H1 (cell line): Measurements from ENCODE around the gene TMEM156. TPM values are rescaled to one million over a fixed set of nuclear protein-coding genes. Genes with fewer than 3 reads are reported as not detected.

ENCODE experiments used
- NANOG ChIP-seq: IDR thresholded peaks from 2 replicates; pipeline ENCODE4 v1.6.1; 2011; ENCODE audit warnings: low read length, low read depth, mild to moderate bottlenecking, inconsistent platforms; ENCODE audit not compliant: insufficient read depth, poor library complexity, severe bottlenecking
- RNF2 ChIP-seq: fragments of 200-900, 300-1000 bp; sonication (generic); IDR thresholded peaks from 2 replicates; pipeline ENCODE4 v1.7.1; 2016; ENCODE audit warnings: borderline replicate concordance, low read depth, mild to moderate bottlenecking, antibody characterized with exemption, low read length; ENCODE audit not compliant: poor library complexity, severe bottlenecking; ENCODE audit errors: missing control alignments
- SRF ChIP-seq: IDR thresholded peaks from 2 replicates; pipeline ENCODE4 v1.6.1; 2011; ENCODE audit warnings: mild to moderate bottlenecking, low read depth, low read length, moderate library complexity
- ZNF274 ChIP-seq: IDR thresholded peaks from 2 replicates; pipeline ENCODE4 v1.7.0; 2012; ENCODE audit warnings: low read length, borderline replicate concordance; ENCODE audit errors: extremely low read depth
- polyA plus RNA-seq, 7 experiments: library from polyadenylated mRNA; depleted of rRNA in 3 of 7; stranded (reverse) in 5 of 7; unstranded in 2 of 7; fragments of >200 nt in 5 of 7; fragments of 200-250 nt in 2 of 7; gene quantifications; 1 replicate in 5 of 7; 2 replicates in 1 of 7; 4 replicates in 1 of 7; pipeline versions ENCODE4 v1.2.1 to v1.2.3, GENCODE V29; 2011 to 2013; ENCODE audit warnings: missing spikeins in 2 of 7, mixed read lengths in 2 of 7
- total RNA-seq: library from RNA; stranded (reverse); fragmentation: NEBNext Ultra II Directional; extraction: Animal tissue kit (Norgen Biotek cat#: 25700); gene quantifications from 2 replicates; pipeline ENCODE4 v1.2.1, GENCODE V29; 2021

The TMEM156 gene
- total and polyA plus RNA-seq, 2 of the 8 experiments (the other 6 are each of a cell fraction or from before 2014, with no cell fraction given) = not detected

DNA sequence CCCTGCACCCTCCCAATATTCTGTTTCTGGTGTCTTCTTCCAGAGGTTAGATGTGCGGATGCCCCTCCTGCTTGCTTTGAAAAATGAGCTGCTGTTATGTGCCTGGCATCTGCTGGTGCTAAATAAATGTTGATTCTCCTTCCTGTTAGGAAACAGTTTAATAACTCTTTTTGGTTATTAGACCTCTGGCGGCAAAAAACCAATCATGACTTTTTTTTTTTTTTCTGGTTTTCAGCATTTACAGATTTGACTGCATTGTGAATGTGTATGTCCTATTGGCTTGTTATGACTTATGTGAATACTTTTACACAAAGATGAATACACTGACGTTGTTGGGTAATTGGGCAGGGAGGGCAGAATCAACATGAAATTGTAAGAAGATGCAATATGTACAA is 13.6 kb upstream of the TMEM156 start (continued):
- TF ChIP-seq SRF = no peak
- no peak for TF ChIP-seq ZNF274
- no peak for TF ChIP-seq RNF2
- no peak for TF ChIP-seq NANOG
